22Rv1 (cell line): ENCODE measurements around the gene TMED7.

Source experiments
- H3K27ac ChIP-seq: fragments of 450-650 bp; 2 replicates; pipeline ENCODE4 v1.5.1; 2017
- CTCF ChIP-seq: fragments of 450-650 bp; IDR thresholded peaks from 2 replicates; pipeline ENCODE4 v1.5.1; 2017; ENCODE audit warnings: mild to moderate bottlenecking
- ZFX ChIP-seq: fragments of 450-650 bp; IDR thresholded peaks from 2 replicates; pipeline ENCODE4 v1.6.1; 2017; ENCODE audit warnings: antibody characterized with exemption, borderline replicate concordance

TMED7 gene

GRCh38 chr5:115580941-115581340, 44.9 kb downstream of the TMED7 start:
- TF ChIP-seq CTCF (no peak), ZFX (no peak)
- H3K27ac ChIP-seq, result no peak overlapping the region

GRCh38 chr5:115579747-115580173, 46.1 kb downstream of the TMED7 start:
- H3K27ac ChIP-seq, result no peak overlapping the region
- TF ChIP-seq CTCF, result no peak
- TF ChIP-seq ZFX, result no peak

- no peak overlapping the region for H3K27ac ChIP-seq
- no peak for TF ChIP-seq CTCF
- TF ChIP-seq ZFX, result no peak
These were observed 46.6 kb downstream of the TMED7 start for GRCh38 chr5:115579216-115579615.

- TF ChIP-seq CTCF (no peak), ZFX (no peak)
These were observed 47.2 kb downstream of the TMED7 start for GRCh38 chr5:115578657-115579056.

GRCh38 chr5:115577741-115578140, 48.1 kb downstream of the TMED7 start:
- H3K27ac ChIP-seq, result no peak overlapping the region
- no peak for TF ChIP-seq CTCF

More at GRCh38 chr5:115578657-115579056, 47.2 kb downstream of the TMED7 start:
- H3K27ac ChIP-seq, result no peak overlapping the region

DNA sequence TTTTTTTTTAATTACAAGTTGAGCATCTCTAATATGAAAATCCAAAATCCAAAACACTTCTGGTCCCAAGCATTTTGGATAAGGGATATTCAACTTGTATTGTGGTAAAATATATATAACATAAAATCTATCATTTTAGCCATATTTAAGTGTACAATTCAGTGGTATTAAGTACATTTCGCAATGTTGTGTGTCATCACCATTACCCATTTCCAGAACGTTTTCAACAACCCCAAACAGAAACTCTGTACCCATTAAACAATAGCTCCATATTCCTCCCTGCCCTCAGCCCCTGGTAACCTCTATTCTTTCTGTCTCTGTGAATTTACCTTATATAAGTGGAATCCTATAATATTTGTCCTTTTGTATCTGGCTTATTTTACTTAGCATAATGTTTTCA, 48.5 kb downstream of the TMED7 start:
- no peak overlapping the region for H3K27ac ChIP-seq

More for the DNA sequence above, 48.5 kb downstream of the TMED7 start:
- TF ChIP-seq CTCF (no peak), ZFX (no peak)
